IMR-90 (cell line): ENCODE results near the gene DENND6A.

Experiments used
- CEBPB ChIP-seq: IDR thresholded peaks from 2 replicates; pipeline ENCODE4 v1.6.1; 2012; ENCODE audit warnings: low read depth, low read length, improper control_type of control experiment
- CHD1 ChIP-seq: IDR thresholded peaks from 2 replicates; pipeline ENCODE4 v1.6.1; 2012; ENCODE audit warnings: low read depth, low read length, improper control_type of control experiment
- MXI1 ChIP-seq: IDR thresholded peaks from 2 replicates; pipeline ENCODE4 v1.6.1; 2012; ENCODE audit warnings: low read depth, mild to moderate bottlenecking, low read length, moderate library complexity, borderline replicate concordance
- NFE2L2 ChIP-seq: fragments of 150-350 bp; IDR thresholded peaks from 2 replicates; pipeline ENCODE4 v1.6.1; 2016; ENCODE audit warnings: low read depth, mild to moderate bottlenecking, low read length
- POLR2A ChIP-seq: IDR thresholded peaks from 2 replicates; pipeline ENCODE4 v1.6.1; 2012; ENCODE audit warnings: mild to moderate bottlenecking, low read depth, low read length
- RAD21 ChIP-seq: IDR thresholded peaks from 2 replicates; pipeline ENCODE4 v1.6.1; 2012; ENCODE audit warnings: low read length, improper control_type of control experiment
- SMC3 ChIP-seq: fragments of 150-350 bp; IDR thresholded peaks from 2 replicates; pipeline ENCODE4 v1.6.1; 2016; ENCODE audit warnings: low read depth, mild to moderate bottlenecking, antibody characterized with exemption, low read length, moderate library complexity
- TF ChIP-seq, protein P1 (sequence below): conservative IDR thresholded peaks from 2 replicates; pipeline ENCODE4 v1.5.1; 2012; ENCODE audit warnings: mild to moderate bottlenecking, low read depth, low read length, improper control_type of control experiment
- TF ChIP-seq, protein P2 (sequence below): fragments of 150-350 bp; IDR thresholded peaks from 2 replicates; pipeline ENCODE4 v1.6.1; 2017; ENCODE audit warnings: mild to moderate bottlenecking, antibody characterized with exemption, low read length, low read depth

DNA sequence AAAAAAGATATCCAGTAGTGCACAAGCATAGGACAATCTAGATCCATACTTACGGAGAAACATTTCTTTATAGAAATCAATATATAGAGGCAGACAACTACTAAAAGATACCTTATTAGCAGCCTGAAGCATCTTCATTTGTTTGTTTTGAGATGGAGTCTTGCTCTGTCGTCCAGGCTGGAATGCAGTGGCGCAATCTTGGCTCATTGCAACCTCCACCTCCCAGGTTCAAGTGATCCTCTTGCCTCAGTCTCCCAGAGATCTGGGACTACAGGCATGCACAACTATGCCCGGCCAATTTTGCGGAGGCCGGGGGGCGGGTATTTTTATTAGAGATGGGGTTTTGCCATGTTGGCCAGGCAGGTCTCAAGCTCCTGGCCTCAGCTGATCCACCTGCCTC is 45.0 kb upstream of the DENND6A start:
- TF ChIP-seq, protein P1, sequence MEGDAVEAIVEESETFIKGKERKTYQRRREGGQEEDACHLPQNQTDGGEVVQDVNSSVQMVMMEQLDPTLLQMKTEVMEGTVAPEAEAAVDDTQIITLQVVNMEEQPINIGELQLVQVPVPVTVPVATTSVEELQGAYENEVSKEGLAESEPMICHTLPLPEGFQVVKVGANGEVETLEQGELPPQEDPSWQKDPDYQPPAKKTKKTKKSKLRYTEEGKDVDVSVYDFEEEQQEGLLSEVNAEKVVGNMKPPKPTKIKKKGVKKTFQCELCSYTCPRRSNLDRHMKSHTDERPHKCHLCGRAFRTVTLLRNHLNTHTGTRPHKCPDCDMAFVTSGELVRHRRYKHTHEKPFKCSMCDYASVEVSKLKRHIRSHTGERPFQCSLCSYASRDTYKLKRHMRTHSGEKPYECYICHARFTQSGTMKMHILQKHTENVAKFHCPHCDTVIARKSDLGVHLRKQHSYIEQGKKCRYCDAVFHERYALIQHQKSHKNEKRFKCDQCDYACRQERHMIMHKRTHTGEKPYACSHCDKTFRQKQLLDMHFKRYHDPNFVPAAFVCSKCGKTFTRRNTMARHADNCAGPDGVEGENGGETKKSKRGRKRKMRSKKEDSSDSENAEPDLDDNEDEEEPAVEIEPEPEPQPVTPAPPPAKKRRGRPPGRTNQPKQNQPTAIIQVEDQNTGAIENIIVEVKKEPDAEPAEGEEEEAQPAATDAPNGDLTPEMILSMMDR = no peak
- no peak for TF ChIP-seq POLR2A
- TF ChIP-seq MXI1 = no peak
- no peak for TF ChIP-seq CHD1
- TF ChIP-seq SMC3 = no peak
- TF ChIP-seq, protein P2, sequence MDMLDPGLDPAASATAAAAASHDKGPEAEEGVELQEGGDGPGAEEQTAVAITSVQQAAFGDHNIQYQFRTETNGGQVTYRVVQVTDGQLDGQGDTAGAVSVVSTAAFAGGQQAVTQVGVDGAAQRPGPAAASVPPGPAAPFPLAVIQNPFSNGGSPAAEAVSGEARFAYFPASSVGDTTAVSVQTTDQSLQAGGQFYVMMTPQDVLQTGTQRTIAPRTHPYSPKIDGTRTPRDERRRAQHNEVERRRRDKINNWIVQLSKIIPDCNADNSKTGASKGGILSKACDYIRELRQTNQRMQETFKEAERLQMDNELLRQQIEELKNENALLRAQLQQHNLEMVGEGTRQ = no peak
- no peak for TF ChIP-seq CEBPB
- no peak for TF ChIP-seq NFE2L2
- TF ChIP-seq RAD21 = no peak
